Panc1 (cell line): Measurements from ENCODE around the gene AHDC1. TPM values are rescaled to one million over a fixed set of nuclear protein-coding genes. Genes with fewer than 3 reads are reported as not detected.
A peak's percentile ranks its signal among the peaks of the same experiment; 100 is the strongest.

Source experiments
- ATAC-seq: fragments of 200-7000 bp; cut with Tn5 transposase; 2 replicates; pipeline ENCODE4 v1.9.1; 2020; ENCODE audit warnings: mild to moderate bottlenecking, moderate library complexity
- BruUV-seq: library from RNA; stranded (reverse); fragments of 400-500 nt; replicated peaks from 2 replicates; lab custom pipeline; 2021; lab: Mats Ljungman, UMichigan
- CTCF ChIA-PET: fragments of 300-600 bp; sonication (Branson Sonifier 250); formaldehyde crosslinking; loops from one replicate; lab custom pipeline; 2022; ENCODE audit warnings: antibody characterized with exemption; lab: Charles Lee
- POLR2A ChIA-PET: fragments of 300-600 bp; sonication (Branson Sonifier 250); formaldehyde crosslinking; loops from one replicate; lab custom pipeline; 2022; ENCODE audit warnings: antibody characterized with exemption; lab: Charles Lee
- DNase-seq: peaks from one replicate; pipeline ENCODE4 v3.0.0-alpha.2; 2010; ENCODE audit warnings: low read depth, low spot score
- H3K27ac ChIP-seq: 2 replicates; pipeline ENCODE4 v1.5.1; 2011; ENCODE audit warnings: mild to moderate bottlenecking, low read length, inconsistent platforms
- H3K27me3 ChIP-seq: fragments of 200-500 bp; sonication (Bioruptor generic); 2 replicates; pipeline ENCODE4 v1.6.0; 2014; ENCODE audit warnings: low read length, inconsistent platforms; ENCODE audit not compliant: control insufficient read depth, insufficient read depth
- H3K36me3 ChIP-seq: fragments of 200-500 bp; sonication (Bioruptor generic); 2 replicates; pipeline ENCODE4 v1.5.1; 2014; ENCODE audit warnings: inconsistent platforms, mild to moderate bottlenecking, low read length, moderate library complexity; ENCODE audit not compliant: control insufficient read depth, insufficient read depth
- H3K4me1 ChIP-seq: 2 replicates; pipeline ENCODE4 v1.5.1; 2011; ENCODE audit warnings: inconsistent platforms, mild to moderate bottlenecking, low read length, moderate library complexity; ENCODE audit not compliant: control insufficient read depth, insufficient read depth
- H3K4me3 ChIP-seq, 2 experiments: 2 replicates each; pipeline ENCODE4 v1.5.1; 2011 to 2012; ENCODE audit warnings: low read depth in 2 of 2, low read length in 2 of 2, mild to moderate bottlenecking in 2 of 2, inconsistent platforms in 1 of 2, moderate library complexity in 1 of 2
- H3K9me3 ChIP-seq: fragments of 200-500 bp; sonication (Bioruptor generic); 2 replicates; pipeline ENCODE4 v1.5.1; 2014; ENCODE audit warnings: low read depth, mild to moderate bottlenecking, inconsistent platforms, low read length, moderate library complexity; ENCODE audit not compliant: control insufficient read depth, insufficient read depth
- POLR2AphosphoS5 ChIP-seq: IDR thresholded peaks from 2 replicates; pipeline ENCODE4 v1.6.1; 2012; ENCODE audit warnings: mild to moderate bottlenecking, low read depth, low read length, moderate library complexity
- SIN3A ChIP-seq: IDR thresholded peaks from 2 replicates; pipeline ENCODE4 v1.6.1; 2012; ENCODE audit warnings: low read depth, mild to moderate bottlenecking, low read length, moderate library complexity, borderline replicate concordance; ENCODE audit not compliant: insufficient read depth
- TCF7L2 ChIP-seq: IDR thresholded peaks from 2 replicates; pipeline ENCODE4 v1.6.1; 2011; ENCODE audit warnings: mild to moderate bottlenecking, low read depth, low read length, inconsistent platforms
- in situ Hi-C: cut with HindIII; loops from 2 replicates; pipeline ENCODE4 v1.10.0; 2016; ENCODE audit warnings: low sequenced_read_pairs, low pct_unique_long_range_greater_than_20kb
- intact Hi-C: fragments of 100-400 bp; cut with micrococcal nuclease; formaldehyde crosslinking; loops from one replicate; pipeline ENCODE4 v1.10.0; 2022; ENCODE audit not compliant: unreplicated experiment
- total RNA-seq: library from RNA; stranded (reverse); gene quantifications from one replicate; pipeline ENCODE4 v1.2.1, GENCODE V29; 2021; ENCODE audit not compliant: unreplicated experiment
- TF ChIP-seq, protein P1 (sequence below): fragments of 450-650 bp; IDR thresholded peaks from 2 replicates; pipeline ENCODE4 v1.5.1; 2017; ENCODE audit warnings: mild to moderate bottlenecking
- TF ChIP-seq, protein P2 (sequence below), 2 experiments: IDR thresholded peaks; 2 replicates each; pipeline ENCODE4 v1.6.1; 2011 to 2012; ENCODE audit warnings: low read depth in 2 of 2, control low read depth in 1 of 2, low read length in 1 of 2, mild to moderate bottlenecking in 1 of 2, moderate library complexity in 1 of 2; ENCODE audit not compliant: insufficient read depth in 1 of 2

Gene AHDC1
- total RNA-seq, 1 experiment from 2014 or later = 47.1 TPM

- intact Hi-C loops (no loop called here), in situ Hi-C loops (no loop called here)
- BruUV-seq = TSS peak; percentile 48
- Histone ChIP-seq H3K27ac (peak overlapping the region; percentile 58), H3K36me3 (0 out of 2 replicates have a peak, but pooled peaks cover 2% of the 10 kb centered on the region), H3K27me3 (no peaks in the 10 kb centered on the region), H3K4me1 (peaks cover 57% of the 10 kb centered on the region), H3K4me3 (no peak overlapping the region), H3K9me3 (no peaks in the 10 kb centered on the region)
- no peak for ATAC-seq
- TF ChIP-seq, protein P1, sequence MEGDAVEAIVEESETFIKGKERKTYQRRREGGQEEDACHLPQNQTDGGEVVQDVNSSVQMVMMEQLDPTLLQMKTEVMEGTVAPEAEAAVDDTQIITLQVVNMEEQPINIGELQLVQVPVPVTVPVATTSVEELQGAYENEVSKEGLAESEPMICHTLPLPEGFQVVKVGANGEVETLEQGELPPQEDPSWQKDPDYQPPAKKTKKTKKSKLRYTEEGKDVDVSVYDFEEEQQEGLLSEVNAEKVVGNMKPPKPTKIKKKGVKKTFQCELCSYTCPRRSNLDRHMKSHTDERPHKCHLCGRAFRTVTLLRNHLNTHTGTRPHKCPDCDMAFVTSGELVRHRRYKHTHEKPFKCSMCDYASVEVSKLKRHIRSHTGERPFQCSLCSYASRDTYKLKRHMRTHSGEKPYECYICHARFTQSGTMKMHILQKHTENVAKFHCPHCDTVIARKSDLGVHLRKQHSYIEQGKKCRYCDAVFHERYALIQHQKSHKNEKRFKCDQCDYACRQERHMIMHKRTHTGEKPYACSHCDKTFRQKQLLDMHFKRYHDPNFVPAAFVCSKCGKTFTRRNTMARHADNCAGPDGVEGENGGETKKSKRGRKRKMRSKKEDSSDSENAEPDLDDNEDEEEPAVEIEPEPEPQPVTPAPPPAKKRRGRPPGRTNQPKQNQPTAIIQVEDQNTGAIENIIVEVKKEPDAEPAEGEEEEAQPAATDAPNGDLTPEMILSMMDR = no peak
- TF ChIP-seq POLR2AphosphoS5 (no peak), SIN3A (no peak), TCF7L2 (no peak)
- TF ChIP-seq, protein P2, sequence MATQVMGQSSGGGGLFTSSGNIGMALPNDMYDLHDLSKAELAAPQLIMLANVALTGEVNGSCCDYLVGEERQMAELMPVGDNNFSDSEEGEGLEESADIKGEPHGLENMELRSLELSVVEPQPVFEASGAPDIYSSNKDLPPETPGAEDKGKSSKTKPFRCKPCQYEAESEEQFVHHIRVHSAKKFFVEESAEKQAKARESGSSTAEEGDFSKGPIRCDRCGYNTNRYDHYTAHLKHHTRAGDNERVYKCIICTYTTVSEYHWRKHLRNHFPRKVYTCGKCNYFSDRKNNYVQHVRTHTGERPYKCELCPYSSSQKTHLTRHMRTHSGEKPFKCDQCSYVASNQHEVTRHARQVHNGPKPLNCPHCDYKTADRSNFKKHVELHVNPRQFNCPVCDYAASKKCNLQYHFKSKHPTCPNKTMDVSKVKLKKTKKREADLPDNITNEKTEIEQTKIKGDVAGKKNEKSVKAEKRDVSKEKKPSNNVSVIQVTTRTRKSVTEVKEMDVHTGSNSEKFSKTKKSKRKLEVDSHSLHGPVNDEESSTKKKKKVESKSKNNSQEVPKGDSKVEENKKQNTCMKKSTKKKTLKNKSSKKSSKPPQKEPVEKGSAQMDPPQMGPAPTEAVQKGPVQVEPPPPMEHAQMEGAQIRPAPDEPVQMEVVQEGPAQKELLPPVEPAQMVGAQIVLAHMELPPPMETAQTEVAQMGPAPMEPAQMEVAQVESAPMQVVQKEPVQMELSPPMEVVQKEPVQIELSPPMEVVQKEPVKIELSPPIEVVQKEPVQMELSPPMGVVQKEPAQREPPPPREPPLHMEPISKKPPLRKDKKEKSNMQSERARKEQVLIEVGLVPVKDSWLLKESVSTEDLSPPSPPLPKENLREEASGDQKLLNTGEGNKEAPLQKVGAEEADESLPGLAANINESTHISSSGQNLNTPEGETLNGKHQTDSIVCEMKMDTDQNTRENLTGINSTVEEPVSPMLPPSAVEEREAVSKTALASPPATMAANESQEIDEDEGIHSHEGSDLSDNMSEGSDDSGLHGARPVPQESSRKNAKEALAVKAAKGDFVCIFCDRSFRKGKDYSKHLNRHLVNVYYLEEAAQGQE (IDR thresholded peaks at IDR 0.05; ENCODE audit: insufficient read depth in 1 of 2, low read depth in 2 of 2, low read length in 1 of 2) = no peak
- POLR2A ChIA-PET = no interaction called here
- CTCF ChIA-PET = interaction anchor here (0.7 to 1.5 kb wide), 2 partner anchors 12 to 118 kb away, joined by 3 to 12 read pairs; no protein-coding TSS in a partner anchor
- no peak for DNase-seq
Measured at GRCh38 chr1:27545271-27545670, 58.7 kb downstream of the AHDC1 start.

GRCh38 chr1:27544834-27545233 lies 59.1 kb downstream of the AHDC1 start:
- no peak overlapping the region for H3K4me3 ChIP-seq
- no peaks in the 10 kb centered on the region for H3K9me3 ChIP-seq
- H3K27ac ChIP-seq = peak overlapping the region; percentile 58
- no TSS peak for BruUV-seq
- ATAC-seq = no peak
- peaks cover 61% of the 10 kb centered on the region for H3K4me1 ChIP-seq
- intact Hi-C loops (no loop called here), in situ Hi-C loops (no loop called here)
- no peaks in the 10 kb centered on the region for H3K27me3 ChIP-seq
- H3K36me3 ChIP-seq = 0 out of 2 replicates have a peak, but pooled peaks cover 2% of the 10 kb centered on the region
- ChIA-PET CTCF (interaction anchor here (1.5 kb wide), 1 partner anchor 12 kb away, joined by 12 read pairs; no protein-coding TSS in a partner anchor), POLR2A (interaction anchor here (0.6 kb wide), 1 partner anchor 37 kb away, joined by 3 read pairs; no protein-coding TSS in a partner anchor)
- TF ChIP-seq, protein P1 = no peak
- TF ChIP-seq POLR2AphosphoS5 (no peak), SIN3A (no peak), TCF7L2 (no peak)
- TF ChIP-seq, protein P2 (IDR thresholded peaks at IDR 0.05; ENCODE audit: insufficient read depth in 1 of 2, low read depth in 2 of 2, low read length in 1 of 2) = no peak
- DNase-seq = no peak
